OCI-LY1 (cell line): ENCODE data around the gene EEPD1.

Experiments used
- H2AFZ ChIP-seq: fragments of 200-600 bp; sonication (generic), shearing (Covaris generic); 2 replicates; pipeline ENCODE4 v1.6.0; 2014; ENCODE audit warnings: antibody characterized with exemption, mild to moderate bottlenecking, low read length
- H3F3A ChIP-seq: fragments of 200-600 bp; sonication (generic), shearing (Covaris generic); 2 replicates; pipeline ENCODE4 v1.6.0; 2014; ENCODE audit warnings: mild to moderate bottlenecking, antibody characterized with exemption, low read length, moderate library complexity; ENCODE audit not compliant: insufficient read depth
- H3K27ac ChIP-seq: fragments of 200-600 bp; sonication (generic); 2 replicates; pipeline ENCODE4 v1.5.1; 2014; ENCODE audit warnings: low read length, mixed run types, mild to moderate bottlenecking, low read depth; ENCODE audit not compliant: poor library complexity, severe bottlenecking
- H3K27me3 ChIP-seq: fragments of 200-600 bp; sonication (generic); 2 replicates; pipeline ENCODE4 v1.6.0; 2014; ENCODE audit warnings: antibody characterized with exemption, mild to moderate bottlenecking, low read length, moderate library complexity; ENCODE audit not compliant: insufficient read depth
- H3K36me3 ChIP-seq: fragments of 200-600 bp; sonication (generic); 2 replicates; pipeline ENCODE4 v1.6.1; 2014; ENCODE audit warnings: mild to moderate bottlenecking, antibody characterized with exemption, low read length, moderate library complexity, mixed read lengths; ENCODE audit not compliant: insufficient read depth
- H3K4me1 ChIP-seq: fragments of 200-600 bp; sonication (generic); 2 replicates; pipeline ENCODE4 v1.5.1; 2014; ENCODE audit warnings: mild to moderate bottlenecking, low read length, moderate library complexity; ENCODE audit not compliant: insufficient read depth, severe bottlenecking
- H3K4me2 ChIP-seq: fragments of 200-600 bp; sonication (generic), shearing (Covaris generic); 2 replicates; pipeline ENCODE4 v1.6.1; 2014; ENCODE audit warnings: low read length
- H3K4me3 ChIP-seq: fragments of 200-600 bp; sonication (generic); 2 replicates; pipeline ENCODE4 v1.5.1; 2014; ENCODE audit warnings: low read length, low read depth, mild to moderate bottlenecking, mixed read lengths; ENCODE audit not compliant: poor library complexity, severe bottlenecking
- H3K79me2 ChIP-seq: fragments of 200-600 bp; shearing (Covaris generic); 2 replicates; pipeline ENCODE4 v1.6.1; 2016; ENCODE audit warnings: mixed run types, low read length, mixed read lengths; ENCODE audit not compliant: insufficient read depth
- H3K9ac ChIP-seq: fragments of 200-600 bp; sonication (generic), shearing (Covaris generic); 2 replicates; pipeline ENCODE4 v1.6.1; 2014; ENCODE audit warnings: mild to moderate bottlenecking, low read length, mixed read lengths
- H3K9me2 ChIP-seq: fragments of 200-600 bp; sonication (generic), shearing (Covaris generic); 2 replicates; pipeline ENCODE4 v1.6.1; 2014; ENCODE audit warnings: low read depth, mild to moderate bottlenecking, low read length, mixed read lengths
- H3K9me3 ChIP-seq: fragments of 200-600 bp; shearing (Covaris generic); 2 replicates; pipeline ENCODE4 v1.6.1; 2014; ENCODE audit warnings: low read length, mixed read lengths
- H4K20me1 ChIP-seq: fragments of 200-600 bp; sonication (generic), shearing (Covaris generic); 2 replicates; pipeline ENCODE4 v1.6.0; 2016; ENCODE audit warnings: mild to moderate bottlenecking, low read length; ENCODE audit not compliant: insufficient read depth
- CTCF ChIP-seq: fragments of 200-600 bp; sonication (generic), shearing (Covaris generic); IDR thresholded peaks from 2 replicates; pipeline ENCODE4 v1.5.1; 2017; ENCODE audit warnings: mild to moderate bottlenecking, antibody characterized with exemption, low read length, moderate library complexity, mixed read lengths
- EZH2 ChIP-seq: fragments of 200-600 bp; sonication (generic), shearing (Covaris generic); IDR thresholded peaks from 2 replicates; pipeline ENCODE4 v1.8.0; 2017; ENCODE audit warnings: borderline replicate concordance, mixed run types, mild to moderate bottlenecking, antibody characterized with exemption, low read length, moderate library complexity, mixed read lengths

Gene EEPD1

GRCh38 chr7:36116347-36117202 lies 36.5 kb upstream of the EEPD1 start:
- no peak overlapping the region for H3K27ac ChIP-seq
- no peak overlapping the region for H3K4me2 ChIP-seq

GRCh38 chr7:36117203-36117840 lies 35.7 kb upstream of the EEPD1 start:
- no peak overlapping the region for H2AFZ ChIP-seq

More at GRCh38 chr7:36116347-36117202, 36.5 kb upstream of the EEPD1 start:
- no peak for TF ChIP-seq CTCF
- TF ChIP-seq EZH2: no peak
- H3F3A ChIP-seq: no peaks in the 10 kb centered on the region
- no peaks in the 10 kb centered on the region for H3K79me2 ChIP-seq
- no peaks in the 10 kb centered on the region for H3K4me1 ChIP-seq
- no peak overlapping the region for H3K9ac ChIP-seq
- no peak overlapping the region for H3K4me3 ChIP-seq
- no peaks in the 10 kb centered on the region for H3K9me2 ChIP-seq
- no peak overlapping the region for H2AFZ ChIP-seq
- H4K20me1 ChIP-seq: no peaks in the 10 kb centered on the region
- H3K9me3 ChIP-seq: no peaks in the 10 kb centered on the region
- peaks cover 4% of the 10 kb centered on the region; the same call in 1 of the 2 replicates for H3K27me3 ChIP-seq
- no peaks in the 10 kb centered on the region for H3K36me3 ChIP-seq

GRCh38 chr7:36118344-36118743 lies 34.7 kb upstream of the EEPD1 start:
- Histone ChIP-seq H3K4me3 (no peak overlapping the region), H3K27ac (no peak overlapping the region), H2AFZ (no peak overlapping the region), H3K9me3 (no peaks in the 10 kb centered on the region), H3K27me3 (peaks cover 4% of the 10 kb centered on the region; the same call in 1 of the 2 replicates), H3K79me2 (no peaks in the 10 kb centered on the region), H4K20me1 (no peaks in the 10 kb centered on the region), H3K4me2 (no peak overlapping the region), H3K9me2 (no peaks in the 10 kb centered on the region), H3F3A (no peaks in the 10 kb centered on the region), H3K4me1 (no peaks in the 10 kb centered on the region), H3K36me3 (no peaks in the 10 kb centered on the region), H3K9ac (no peak overlapping the region)
- TF ChIP-seq EZH2: no peak

More at GRCh38 chr7:36117203-36117840, 35.7 kb upstream of the EEPD1 start:
- no peaks in the 10 kb centered on the region for H3K36me3 ChIP-seq
- TF ChIP-seq EZH2: no peak
- no peak for TF ChIP-seq CTCF
- no peaks in the 10 kb centered on the region for H3F3A ChIP-seq
- H3K9ac ChIP-seq: no peak overlapping the region
- H3K4me1 ChIP-seq: no peaks in the 10 kb centered on the region
- no peaks in the 10 kb centered on the region for H3K9me2 ChIP-seq
- H4K20me1 ChIP-seq: no peaks in the 10 kb centered on the region
- no peak overlapping the region for H3K27ac ChIP-seq
- no peak overlapping the region for H3K4me2 ChIP-seq
- no peak overlapping the region for H3K4me3 ChIP-seq
- peaks cover 4% of the 10 kb centered on the region; the same call in 1 of the 2 replicates for H3K27me3 ChIP-seq
- H3K79me2 ChIP-seq: no peaks in the 10 kb centered on the region
- no peaks in the 10 kb centered on the region for H3K9me3 ChIP-seq
